Fibroblast of lung (primary cell): ENCODE results near the gene NHSL2. TPM values are rescaled to one million over a fixed set of nuclear protein-coding genes. Genes with fewer than 3 reads are reported as not detected.

Experiments used
- DNase-seq, 2 donors: peaks; one replicate each; pipeline versions ENCODE4 v3.0.0 to v3.0.0-alpha.2; 2010; ENCODE audit warnings: low read depth in 2 of 2
- H2AFZ ChIP-seq: 2 replicates; pipeline ENCODE4 v1.5.1; 2012; ENCODE audit warnings: low read length, control low read depth, inconsistent platforms
- H3K27ac ChIP-seq: 2 replicates; pipeline ENCODE4 v1.5.1; 2011; ENCODE audit warnings: low read length, control low read depth; ENCODE audit not compliant: insufficient read depth
- H3K27me3 ChIP-seq: 2 replicates; pipeline ENCODE4 v1.5.1; 2011; ENCODE audit warnings: mild to moderate bottlenecking, low read length; ENCODE audit not compliant: control insufficient read depth, insufficient read depth
- H3K36me3 ChIP-seq: 2 replicates; pipeline ENCODE4 v1.5.1; 2011; ENCODE audit warnings: low read length; ENCODE audit not compliant: control insufficient read depth, insufficient read depth
- H3K4me1 ChIP-seq: 2 replicates; pipeline ENCODE4 v1.5.1; 2011; ENCODE audit warnings: low read length; ENCODE audit not compliant: control insufficient read depth, insufficient read depth; ENCODE audit errors: extremely low read depth
- H3K4me2 ChIP-seq: 2 replicates; pipeline ENCODE4 v1.5.1; 2011; ENCODE audit warnings: low read length, control low read depth; ENCODE audit not compliant: insufficient read depth; ENCODE audit errors: extremely low read depth
- H3K4me3 ChIP-seq, 4 experiments: fragments of 200-600 bp in 1 of 4; sonication (generic) in 1 of 4; replicated peaks in 1 of 4; 2 replicates each; pipeline ENCODE4 v1.5.1; 2011 to 2016; ENCODE audit warnings: low read length in 4 of 4, low read depth in 3 of 4, mild to moderate bottlenecking in 3 of 4, control low read depth in 2 of 4, inconsistent platforms in 1 of 4, mixed read lengths in 1 of 4; ENCODE audit not compliant: insufficient read depth in 1 of 4; ENCODE audit errors: control extremely low read depth in 1 of 4
- H3K79me2 ChIP-seq: 2 replicates; pipeline ENCODE4 v1.5.1; 2012; ENCODE audit warnings: mild to moderate bottlenecking, low read length, inconsistent platforms; ENCODE audit not compliant: control insufficient read depth, insufficient read depth
- H3K9ac ChIP-seq: 2 replicates; pipeline ENCODE4 v1.5.1; 2011; ENCODE audit warnings: mild to moderate bottlenecking, low read length, control low read depth; ENCODE audit not compliant: insufficient read depth
- H3K9me3 ChIP-seq: 2 replicates; pipeline ENCODE4 v1.5.1; 2012; ENCODE audit warnings: low read depth, low read length; ENCODE audit not compliant: control insufficient read depth, insufficient read depth
- H4K20me1 ChIP-seq: 2 replicates; pipeline ENCODE4 v1.5.1; 2011; ENCODE audit warnings: low read length; ENCODE audit not compliant: control insufficient read depth, insufficient read depth; ENCODE audit errors: extremely low read depth
- CTCF ChIP-seq, 2 donors: IDR thresholded peaks in 1 of 2; conservative IDR thresholded peaks in 1 of 2; 1 replicate in 1 of 2; 2 replicates in 1 of 2; pipeline ENCODE4 v1.5.1; 2011 to 2012; ENCODE audit warnings: low read length in 2 of 2, control low read depth in 1 of 2, inconsistent platforms in 1 of 2, low read depth in 1 of 2, mild to moderate bottlenecking in 1 of 2
- EZH2 ChIP-seq: IDR thresholded peaks from 2 replicates; pipeline ENCODE4 v1.5.1; 2012; ENCODE audit warnings: low read length, control low read depth, mild to moderate bottlenecking; ENCODE audit errors: missing control alignments
- polyA plus RNA-seq, 2 donors: library from polyadenylated mRNA; depleted of rRNA in 1 of 2; stranded (reverse) in 1 of 2; unstranded in 1 of 2; fragments of >200 nt; gene quantifications; 2 replicates each; pipeline ENCODE4 v1.2.1, GENCODE V29; 2011 to 2012; ENCODE audit warnings: missing spikeins in 1 of 2
- total RNA-seq: library from RNA; depleted of rRNA; stranded (reverse); fragments of >200 nt; gene quantifications from 2 replicates; pipeline ENCODE4 v1.2.1, GENCODE V29; 2014

Gene NHSL2
- total and polyA plus RNA-seq, 2 donors (not counting 1 experiment from before 2014, with no cell fraction given), result 4.3 to 9.7 TPM

GRCh38 chrX:71992711-71993110, 82.1 kb downstream of the NHSL2 start:
- Histone ChIP-seq H3K27me3 (peaks cover 4% of the 10 kb centered on the region), H3K9ac (no peak overlapping the region), H3K4me2 (no peak overlapping the region), H4K20me1 (peaks cover 2% of the 10 kb centered on the region), H2AFZ (no peak overlapping the region), H3K9me3 (no peaks in the 10 kb centered on the region), H3K4me3 (no peak overlapping the region), H3K27ac (no peak overlapping the region), H3K4me1 (no peaks in the 10 kb centered on the region), H3K79me2 (no peaks in the 10 kb centered on the region), H3K36me3 (no peaks in the 10 kb centered on the region)
- no peak for DNase-seq
- TF ChIP-seq EZH2, result no peak

GRCh38 chrX:71993371-71993770, 82.7 kb downstream of the NHSL2 start:
- no peak overlapping the region for H2AFZ ChIP-seq
- no peak overlapping the region for H3K27ac ChIP-seq
- H3K4me1 ChIP-seq, result no peaks in the 10 kb centered on the region
- no peaks in the 10 kb centered on the region for H3K36me3 ChIP-seq
- H3K9ac ChIP-seq, result no peak overlapping the region
- no peak overlapping the region for H3K4me2 ChIP-seq
- no peak for DNase-seq
- no peaks in the 10 kb centered on the region for H3K79me2 ChIP-seq
- no peak for TF ChIP-seq EZH2
- no peak for TF ChIP-seq CTCF (conservative IDR thresholded peaks at IDR 0.05 in 1 of 2, IDR thresholded peaks at IDR 0.05 in 1 of 2; ENCODE audit: low read depth in 1 of 2, low read length in 2 of 2)
- peaks cover 2% of the 10 kb centered on the region for H4K20me1 ChIP-seq
- H3K9me3 ChIP-seq, result no peaks in the 10 kb centered on the region
- H3K4me3 ChIP-seq, result no peak overlapping the region
- H3K27me3 ChIP-seq, result peaks cover 4% of the 10 kb centered on the region

DNA sequence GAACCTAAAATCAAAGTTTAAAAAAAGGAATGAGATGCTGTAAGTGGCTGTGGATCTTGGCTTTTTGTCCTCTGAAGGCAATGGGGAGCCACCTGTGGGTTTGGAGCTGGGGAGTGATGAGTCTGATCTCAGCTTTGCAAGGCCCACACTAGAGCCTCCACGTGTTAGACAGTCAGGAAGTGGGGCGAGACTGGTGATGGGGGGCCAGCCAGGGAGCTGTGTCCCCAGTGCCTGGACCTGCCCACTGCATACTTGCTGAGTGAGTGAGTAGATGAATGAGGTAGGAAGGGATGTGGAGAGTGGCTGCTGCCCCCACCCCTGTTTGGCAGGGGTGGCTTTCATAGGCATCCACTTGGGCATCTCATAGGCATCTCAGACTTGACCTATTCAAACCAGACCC, 84.0 kb downstream of the NHSL2 start:
- Histone ChIP-seq H2AFZ (no peak overlapping the region), H3K4me3 (no peak overlapping the region), H3K79me2 (no peaks in the 10 kb centered on the region), H3K27ac (no peak overlapping the region), H3K4me2 (no peak overlapping the region), H3K36me3 (no peaks in the 10 kb centered on the region), H3K4me1 (no peaks in the 10 kb centered on the region), H4K20me1 (peaks cover 2% of the 10 kb centered on the region), H3K27me3 (peaks cover 4% of the 10 kb centered on the region), H3K9me3 (no peaks in the 10 kb centered on the region), H3K9ac (no peak overlapping the region)
- TF ChIP-seq EZH2 (no peak), CTCF (conservative IDR thresholded peaks at IDR 0.05 in 1 of 2, IDR thresholded peaks at IDR 0.05 in 1 of 2; ENCODE audit: low read depth in 1 of 2, low read length in 2 of 2) (no peak)
- DNase-seq, result peak in 1 of 2 donors; percentile 39
